CD4-positive, alpha-beta T cell (primary cell): ENCODE results near the gene CDYL2. TPM values are rescaled to one million over a fixed set of nuclear protein-coding genes. Genes with fewer than 3 reads are reported as not detected.

Experiments
- ATAC-seq: fragments of 200-7000 bp; cut with Tn5 transposase; one replicate; pipeline ENCODE4 v1.10.0; 2022; ENCODE audit warnings: mild to moderate bottlenecking; ENCODE audit not compliant: poor library complexity
- CTCF ChIA-PET: fragments of 350-600 bp; sonication (Branson Sonifier 250); formaldehyde crosslinking; loops from one replicate; lab custom pipeline; 2021; ENCODE audit warnings: antibody characterized with exemption, inconsistent platforms; lab: Charles Lee
- POLR2A ChIA-PET: fragments of 350-600 bp; sonication (Branson Sonifier 250); formaldehyde crosslinking; loops from one replicate; lab custom pipeline; 2021; ENCODE audit warnings: antibody characterized with exemption, inconsistent platforms; lab: Charles Lee
- DNase-seq, 14 experiments: peaks; one replicate each; pipeline ENCODE4 v3.0.0-alpha.2; 2013 to 2020; ENCODE audit warnings: mixed read lengths in 2 of 14
- H3K27ac ChIP-seq, 2 donors: one replicate each; pipeline versions ENCODE4 v1.5.1 to v1.7.0; 2013; ENCODE audit warnings: low read length in 2 of 2, low read depth in 1 of 2, mild to moderate bottlenecking in 1 of 2
- H3K27me3 ChIP-seq, 2 experiments: 1 replicate in 1 of 2; 2 replicates in 1 of 2; pipeline versions ENCODE4 v1.6.1 to v1.7.0; 2013; ENCODE audit warnings: low read length in 2 of 2, control low read depth in 1 of 2, mild to moderate bottlenecking in 1 of 2, moderate library complexity in 1 of 2; ENCODE audit not compliant: insufficient read depth in 2 of 2, control insufficient read depth in 1 of 2
- H3K36me3 ChIP-seq: one replicate; pipeline ENCODE4 v1.6.1; 2013; ENCODE audit warnings: low read length, control low read depth; ENCODE audit not compliant: insufficient read depth
- H3K4me1 ChIP-seq: one replicate; pipeline ENCODE4 v1.6.1; 2013; ENCODE audit warnings: low read length, control low read depth; ENCODE audit not compliant: insufficient read depth
- H3K4me3 ChIP-seq: one replicate; pipeline ENCODE4 v1.5.1; 2013; ENCODE audit warnings: mild to moderate bottlenecking, low read length, moderate library complexity
- H3K9me3 ChIP-seq, 2 experiments: 1 replicate in 1 of 2; 2 replicates in 1 of 2; pipeline versions ENCODE4 v1.6.1 to v1.7.0; 2013; ENCODE audit warnings: low read length in 2 of 2, mild to moderate bottlenecking in 2 of 2, control low read depth in 1 of 2, moderate library complexity in 1 of 2; ENCODE audit not compliant: control insufficient read depth in 1 of 2, insufficient read depth in 1 of 2
- H3K27ac Mint-ChIP-seq: one replicate; pipeline ENCODE4 v1.8.0; 2020; ENCODE audit warnings: mixed read lengths
- H3K27me3 Mint-ChIP-seq: one replicate; pipeline ENCODE4 v1.8.0; 2021; ENCODE audit warnings: mixed read lengths
- H3K36me3 Mint-ChIP-seq: one replicate; pipeline ENCODE4 v1.8.0; 2021; ENCODE audit warnings: low read depth, mixed read lengths
- H3K4me1 Mint-ChIP-seq: one replicate; pipeline ENCODE4 v1.8.0; 2021; ENCODE audit warnings: low read depth, mixed read lengths
- H3K4me3 Mint-ChIP-seq: one replicate; pipeline ENCODE4 v1.8.0; 2020; ENCODE audit warnings: mild to moderate bottlenecking, mixed read lengths
- H3K9me3 Mint-ChIP-seq: one replicate; pipeline ENCODE4 v1.8.0; 2020; ENCODE audit warnings: mixed read lengths
- intact Hi-C, 2 experiments: fragments of 100-400 bp; cut with DNase I in 1 of 2; cut with micrococcal nuclease in 1 of 2; formaldehyde crosslinking; loops; one replicate each; pipeline versions ENCODE4 v1.15.1 to v1.9.0; 2023 to 2025; cut with DNase I, micrococcal nuclease
- total RNA-seq, 174 experiments: library from RNA in 2 of 174; stranded (reverse) in 2 of 174; gene quantifications; one replicate each; pipeline ENCODE4 v1.2.3 and lab custom pipeline; 2021 to 2026
- TF ChIP-seq, protein P1 (sequence below): fragments of 200-600 bp; IDR thresholded peaks from one replicate; pipeline ENCODE4 v1.8.0; 2022; ENCODE audit warnings: antibody characterized with exemption, mild to moderate bottlenecking

CDYL2 gene
- total RNA-seq, 2 experiments from 2014 or later: 14.3 to 15.8 TPM

DNA sequence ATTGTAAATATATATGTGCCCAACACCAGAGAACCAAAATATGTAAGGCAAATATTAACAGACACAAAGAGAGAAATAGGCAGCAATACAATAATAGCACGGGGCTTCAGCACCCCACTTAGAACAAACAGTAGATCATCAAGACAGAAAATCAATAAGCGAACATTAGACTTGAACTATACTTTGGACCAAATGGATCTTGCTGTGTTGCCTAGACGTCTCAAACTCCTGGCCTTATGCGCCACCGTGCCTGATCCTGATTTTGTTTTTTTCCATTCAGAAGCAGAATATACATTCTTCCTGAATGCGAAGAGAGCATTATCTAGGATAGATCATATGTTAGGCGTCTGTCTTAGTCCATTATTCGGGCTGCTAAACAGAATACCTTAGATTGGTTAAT is 41.9 kb upstream of the CDYL2 start:
- Histone ChIP-seq H3K36me3 (no peaks in the 10 kb centered on the region), H3K27ac (no peak overlapping the region), H3K9me3 (peaks cover 7 to 9% of the 10 kb centered on the region in 2 experiments), H3K4me1 (no peaks in the 10 kb centered on the region), H3K27me3 (no peaks in the 10 kb centered on the region), H3K4me3 (no peak overlapping the region)
- no peak for DNase-seq
- intact Hi-C loops: no loop called here
- H3K27ac Mint-ChIP-seq: no peak overlapping the region
- ChIA-PET CTCF (interaction anchor here (0.9 kb wide), 1 partner anchor 9 kb away, joined by 3 read pairs; no protein-coding TSS in a partner anchor), POLR2A (no interaction called here)
- peaks cover 5% of the 10 kb centered on the region for H3K27me3 Mint-ChIP-seq
- no peak overlapping the region for H3K4me3 Mint-ChIP-seq
- no peaks in the 10 kb centered on the region for H3K4me1 Mint-ChIP-seq
- no peak for ATAC-seq
- peaks cover 6% of the 10 kb centered on the region for H3K9me3 Mint-ChIP-seq
- H3K36me3 Mint-ChIP-seq: no peaks in the 10 kb centered on the region
- TF ChIP-seq, protein P1, sequence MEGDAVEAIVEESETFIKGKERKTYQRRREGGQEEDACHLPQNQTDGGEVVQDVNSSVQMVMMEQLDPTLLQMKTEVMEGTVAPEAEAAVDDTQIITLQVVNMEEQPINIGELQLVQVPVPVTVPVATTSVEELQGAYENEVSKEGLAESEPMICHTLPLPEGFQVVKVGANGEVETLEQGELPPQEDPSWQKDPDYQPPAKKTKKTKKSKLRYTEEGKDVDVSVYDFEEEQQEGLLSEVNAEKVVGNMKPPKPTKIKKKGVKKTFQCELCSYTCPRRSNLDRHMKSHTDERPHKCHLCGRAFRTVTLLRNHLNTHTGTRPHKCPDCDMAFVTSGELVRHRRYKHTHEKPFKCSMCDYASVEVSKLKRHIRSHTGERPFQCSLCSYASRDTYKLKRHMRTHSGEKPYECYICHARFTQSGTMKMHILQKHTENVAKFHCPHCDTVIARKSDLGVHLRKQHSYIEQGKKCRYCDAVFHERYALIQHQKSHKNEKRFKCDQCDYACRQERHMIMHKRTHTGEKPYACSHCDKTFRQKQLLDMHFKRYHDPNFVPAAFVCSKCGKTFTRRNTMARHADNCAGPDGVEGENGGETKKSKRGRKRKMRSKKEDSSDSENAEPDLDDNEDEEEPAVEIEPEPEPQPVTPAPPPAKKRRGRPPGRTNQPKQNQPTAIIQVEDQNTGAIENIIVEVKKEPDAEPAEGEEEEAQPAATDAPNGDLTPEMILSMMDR: no peak

DNA sequence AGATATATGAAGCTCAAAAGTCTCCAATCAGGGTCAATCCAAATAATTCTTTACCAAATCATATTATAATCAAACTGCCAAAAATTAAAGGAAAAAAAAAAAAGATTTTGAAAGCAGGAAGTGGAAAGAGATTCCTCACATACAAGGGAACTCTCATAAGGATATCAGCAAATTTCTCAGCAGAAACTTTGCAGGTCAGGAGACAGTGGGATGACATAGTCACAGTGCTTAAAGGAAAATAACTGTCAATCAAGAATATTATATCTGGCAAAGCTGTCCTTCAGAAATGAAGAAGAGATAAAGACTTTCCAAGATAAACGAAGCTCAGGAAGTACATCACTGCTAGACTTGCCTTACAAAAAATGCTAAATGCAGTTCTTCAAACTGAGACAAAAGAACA is 40.0 kb upstream of the CDYL2 start:
- H3K4me1 Mint-ChIP-seq: no peaks in the 10 kb centered on the region
- TF ChIP-seq, protein P1: no peak
- CTCF ChIA-PET: interaction anchor here (0.6 to 0.7 kb wide), 2 partner anchors 268 to 378 kb away, joined by 3 to 4 read pairs; no protein-coding TSS in a partner anchor
- peaks cover 5 to 6% of the 10 kb centered on the region in 2 experiments for H3K27me3 ChIP-seq
- no peak for ATAC-seq
- peaks cover 7 to 9% of the 10 kb centered on the region in 2 experiments for H3K9me3 ChIP-seq
- H3K36me3 ChIP-seq: no peaks in the 10 kb centered on the region
- POLR2A ChIA-PET: no interaction called here
- no peaks in the 10 kb centered on the region for H3K4me1 ChIP-seq
- peaks cover 11% of the 10 kb centered on the region for H3K9me3 Mint-ChIP-seq
- no peaks in the 10 kb centered on the region for H3K36me3 Mint-ChIP-seq
- intact Hi-C loops: no loop called here
- H3K27ac Mint-ChIP-seq: no peak overlapping the region
- H3K4me3 ChIP-seq: no peak overlapping the region
- DNase-seq: no peak
- H3K27ac ChIP-seq: no peak overlapping the region
- H3K4me3 Mint-ChIP-seq: no peak overlapping the region
- peaks cover 23% of the 10 kb centered on the region for H3K27me3 Mint-ChIP-seq

DNA sequence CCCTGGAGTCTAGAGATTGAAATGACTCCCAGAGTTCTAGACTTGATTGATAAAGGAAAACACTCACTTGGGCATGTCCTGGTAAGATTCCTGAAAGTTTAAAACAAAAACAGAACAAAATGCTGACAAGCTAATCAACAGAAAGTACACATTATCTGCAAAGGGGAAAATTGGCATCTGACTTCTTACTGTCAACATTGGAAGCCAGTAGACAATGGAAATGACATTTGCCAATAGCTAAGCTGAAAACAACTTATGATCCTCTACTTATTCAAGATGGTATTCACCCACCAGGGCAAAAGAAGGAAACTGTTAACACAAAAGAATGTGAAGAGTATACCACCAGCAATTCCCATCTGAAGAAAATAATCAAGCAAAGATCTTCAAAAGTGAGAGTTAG is 36.8 kb upstream of the CDYL2 start:
- DNase-seq: no peak
- H3K27me3 Mint-ChIP-seq: peaks cover 42% of the 10 kb centered on the region
- no peaks in the 10 kb centered on the region for H3K36me3 Mint-ChIP-seq
- no peak overlapping the region for H3K4me3 Mint-ChIP-seq
- intact Hi-C loops: no loop called here
- no peak overlapping the region for H3K27ac Mint-ChIP-seq
- no peaks in the 10 kb centered on the region for H3K36me3 ChIP-seq
- no peaks in the 10 kb centered on the region for H3K4me1 ChIP-seq
- H3K9me3 Mint-ChIP-seq: peaks cover 11% of the 10 kb centered on the region
- peaks cover 5 to 11% of the 10 kb centered on the region in 2 experiments for H3K27me3 ChIP-seq
- TF ChIP-seq, protein P1: no peak
- no peaks in the 10 kb centered on the region for H3K4me1 Mint-ChIP-seq
- POLR2A ChIA-PET: no interaction called here
- no peak for ATAC-seq
- no peak overlapping the region for H3K27ac ChIP-seq
- H3K4me3 ChIP-seq: no peak overlapping the region
- peaks cover 7 to 9% of the 10 kb centered on the region in 2 experiments for H3K9me3 ChIP-seq
- CTCF ChIA-PET: no interaction called here
